Smooth muscle cell (in vitro differentiated cells): ENCODE data around the gene USE1. TPM values are rescaled to one million over a fixed set of nuclear protein-coding genes. Genes with fewer than 3 reads are reported as not detected.

ENCODE experiments used
- DNase-seq: peaks from one replicate; lab custom pipeline; 2025; ENCODE audit not compliant: unreplicated experiment; lab: John Stamatoyannopoulos, UW
- H2AFZ ChIP-seq: fragments of 200-600 bp; sonication (generic); 2 replicates; pipeline ENCODE4 v1.6.0; 2016; ENCODE audit warnings: antibody characterized with exemption, low read depth, mild to moderate bottlenecking
- H3F3A ChIP-seq: fragments of 200-600 bp; sonication (generic); 2 replicates; pipeline ENCODE4 v1.6.0; 2017; ENCODE audit warnings: antibody characterized with exemption, low read depth
- H3K27ac ChIP-seq: fragments of 200-600 bp; sonication (generic); 2 replicates; pipeline ENCODE4 v1.5.1; 2016; ENCODE audit warnings: low read depth, mild to moderate bottlenecking
- H3K27me3 ChIP-seq: fragments of 200-600 bp; sonication (generic); 2 replicates; pipeline ENCODE4 v1.6.1; 2016; ENCODE audit warnings: low read depth, mild to moderate bottlenecking
- H3K36me3 ChIP-seq: fragments of 200-600 bp; sonication (generic); 2 replicates; pipeline ENCODE4 v1.5.1; 2016; ENCODE audit warnings: low read depth
- H3K4me1 ChIP-seq: fragments of 200-600 bp; sonication (generic); 2 replicates; pipeline ENCODE4 v1.5.1; 2016; ENCODE audit warnings: low read depth
- H3K4me2 ChIP-seq: fragments of 200-600 bp; sonication (generic); 2 replicates; pipeline ENCODE4 v1.6.0; 2016; ENCODE audit warnings: mild to moderate bottlenecking
- H3K4me3 ChIP-seq: fragments of 200-600 bp; sonication (generic); 2 replicates; pipeline ENCODE4 v1.5.1; 2016; ENCODE audit warnings: mild to moderate bottlenecking
- H3K79me2 ChIP-seq: fragments of 200-600 bp; sonication (generic); 2 replicates; pipeline ENCODE4 v1.6.0; 2016; ENCODE audit warnings: low read depth, mild to moderate bottlenecking
- H3K9ac ChIP-seq: fragments of 200-600 bp; sonication (generic); 2 replicates; pipeline ENCODE4 v1.6.0; 2016; ENCODE audit warnings: low read depth
- H3K9me3 ChIP-seq: fragments of 200-600 bp; sonication (generic); replicated peaks from 2 replicates; pipeline ENCODE4 v1.5.1; 2016; ENCODE audit warnings: low read depth
- H4K20me1 ChIP-seq: fragments of 200-600 bp; sonication (generic); 2 replicates; pipeline ENCODE4 v1.6.0; 2016; ENCODE audit warnings: low read depth
- WGBS: methylation state at CpG from one replicate; pipeline ENCODE4 v1.1.7; 2016; ENCODE audit warnings: low lambda C conversion rate; 5-methylcytosine and 5-hydroxymethylcytosine counted together
- polyA plus RNA-seq: library from polyadenylated mRNA; unstranded; fragments of >200 nt; fragmentation: Nextera tagmentation; extraction: Ambion mirVana; gene quantifications from 2 replicates; pipeline ENCODE4 v1.2.1, GENCODE V29; 2016
- total RNA-seq: library from RNA; depleted of rRNA; stranded (reverse); fragments of >200 nt; gene quantifications from 2 replicates; pipeline ENCODE4 v1.2.3, GENCODE V29; 2014
- TF ChIP-seq, protein P1 (sequence below): fragments of 200-600 bp; sonication (generic); IDR thresholded peaks from 2 replicates; pipeline ENCODE4 v1.5.1; 2017; ENCODE audit warnings: borderline replicate concordance, mild to moderate bottlenecking, antibody characterized with exemption; ENCODE audit not compliant: insufficient read depth, poor library complexity, severe bottlenecking

The USE1 gene
- total and polyA plus RNA-seq, 2 experiments from 2014 or later = 16.4 to 28.8 TPM

DNA sequence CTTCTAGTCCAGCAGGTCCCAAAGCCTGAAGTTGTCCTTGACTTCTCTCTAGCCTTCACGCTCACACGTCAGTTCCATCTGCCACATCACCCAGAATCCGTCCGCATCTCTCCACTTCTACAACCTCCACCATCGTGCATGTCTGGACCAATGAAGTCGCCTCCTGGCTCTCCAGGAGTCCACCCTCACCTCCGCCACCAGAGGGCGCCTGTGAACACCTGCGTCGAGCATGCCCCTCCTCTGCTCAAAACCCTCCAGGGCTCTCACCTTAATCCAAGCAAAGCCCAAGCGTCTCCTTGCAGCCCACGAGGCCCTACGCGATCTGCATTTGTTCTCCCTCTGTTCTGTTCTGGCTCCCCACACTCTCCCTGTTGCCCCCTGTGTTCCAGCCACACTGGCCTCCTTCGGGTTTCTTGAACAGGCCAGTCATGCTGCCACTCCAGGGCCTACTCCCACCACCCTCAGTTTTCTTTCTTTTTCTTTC is 45.7 kb downstream of the USE1 start:
- TF ChIP-seq, protein P1, sequence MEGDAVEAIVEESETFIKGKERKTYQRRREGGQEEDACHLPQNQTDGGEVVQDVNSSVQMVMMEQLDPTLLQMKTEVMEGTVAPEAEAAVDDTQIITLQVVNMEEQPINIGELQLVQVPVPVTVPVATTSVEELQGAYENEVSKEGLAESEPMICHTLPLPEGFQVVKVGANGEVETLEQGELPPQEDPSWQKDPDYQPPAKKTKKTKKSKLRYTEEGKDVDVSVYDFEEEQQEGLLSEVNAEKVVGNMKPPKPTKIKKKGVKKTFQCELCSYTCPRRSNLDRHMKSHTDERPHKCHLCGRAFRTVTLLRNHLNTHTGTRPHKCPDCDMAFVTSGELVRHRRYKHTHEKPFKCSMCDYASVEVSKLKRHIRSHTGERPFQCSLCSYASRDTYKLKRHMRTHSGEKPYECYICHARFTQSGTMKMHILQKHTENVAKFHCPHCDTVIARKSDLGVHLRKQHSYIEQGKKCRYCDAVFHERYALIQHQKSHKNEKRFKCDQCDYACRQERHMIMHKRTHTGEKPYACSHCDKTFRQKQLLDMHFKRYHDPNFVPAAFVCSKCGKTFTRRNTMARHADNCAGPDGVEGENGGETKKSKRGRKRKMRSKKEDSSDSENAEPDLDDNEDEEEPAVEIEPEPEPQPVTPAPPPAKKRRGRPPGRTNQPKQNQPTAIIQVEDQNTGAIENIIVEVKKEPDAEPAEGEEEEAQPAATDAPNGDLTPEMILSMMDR = peak; percentile 72
- no peaks in the 10 kb centered on the region for H3K79me2 ChIP-seq
- H3K27me3 ChIP-seq = no peaks in the 10 kb centered on the region
- H3K4me2 ChIP-seq = no peak overlapping the region
- H3K9me3 ChIP-seq = no peaks in the 10 kb centered on the region
- H3K4me3 ChIP-seq = no peak overlapping the region
- H3K4me1 ChIP-seq = no peaks in the 10 kb centered on the region
- 12% methylated on average over 15 of the region's 15 CpGs for WGBS
- H4K20me1 ChIP-seq = no peaks in the 10 kb centered on the region
- no peaks in the 10 kb centered on the region for H3K36me3 ChIP-seq
- DNase-seq = peak; percentile 7
- H2AFZ ChIP-seq = no peak overlapping the region
- no peak overlapping the region for H3K9ac ChIP-seq
- H3F3A ChIP-seq = no peaks in the 10 kb centered on the region
- no peak overlapping the region for H3K27ac ChIP-seq

DNA sequence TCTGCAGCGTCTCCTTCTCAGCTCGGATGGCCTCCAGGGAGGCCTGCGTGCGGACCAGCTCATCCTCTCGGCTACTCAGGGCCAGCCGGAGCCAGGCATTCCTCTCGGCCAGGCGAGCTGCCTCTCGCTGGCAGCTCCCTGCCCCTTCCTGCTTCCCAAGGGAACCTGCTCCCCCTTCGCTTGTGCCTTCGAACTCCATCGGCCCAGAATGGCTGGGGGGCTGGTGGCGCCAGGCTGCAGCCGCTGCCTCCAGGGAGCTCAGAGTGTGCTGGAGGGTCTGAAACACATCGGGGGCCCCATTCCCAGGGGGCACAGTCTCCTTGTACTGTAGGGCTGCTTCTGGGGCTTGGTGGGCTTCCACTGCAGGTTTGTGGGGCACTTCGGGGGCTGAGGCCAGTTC is 47.4 kb downstream of the USE1 start:
- H3K36me3 ChIP-seq = no peaks in the 10 kb centered on the region
- H3F3A ChIP-seq = no peaks in the 10 kb centered on the region
- H3K79me2 ChIP-seq = no peaks in the 10 kb centered on the region
- H4K20me1 ChIP-seq = no peaks in the 10 kb centered on the region
- H2AFZ ChIP-seq = no peak overlapping the region
- H3K4me3 ChIP-seq = no peak overlapping the region
- TF ChIP-seq, protein P1 = no peak
- WGBS = 85% methylated on average over 16 of the region's 16 CpGs
- H3K9me3 ChIP-seq = no peaks in the 10 kb centered on the region
- DNase-seq = no peak
- H3K4me1 ChIP-seq = no peaks in the 10 kb centered on the region
- H3K9ac ChIP-seq = no peak overlapping the region
- no peak overlapping the region for H3K27ac ChIP-seq
- H3K4me2 ChIP-seq = no peak overlapping the region
- H3K27me3 ChIP-seq = no peaks in the 10 kb centered on the region

DNA sequence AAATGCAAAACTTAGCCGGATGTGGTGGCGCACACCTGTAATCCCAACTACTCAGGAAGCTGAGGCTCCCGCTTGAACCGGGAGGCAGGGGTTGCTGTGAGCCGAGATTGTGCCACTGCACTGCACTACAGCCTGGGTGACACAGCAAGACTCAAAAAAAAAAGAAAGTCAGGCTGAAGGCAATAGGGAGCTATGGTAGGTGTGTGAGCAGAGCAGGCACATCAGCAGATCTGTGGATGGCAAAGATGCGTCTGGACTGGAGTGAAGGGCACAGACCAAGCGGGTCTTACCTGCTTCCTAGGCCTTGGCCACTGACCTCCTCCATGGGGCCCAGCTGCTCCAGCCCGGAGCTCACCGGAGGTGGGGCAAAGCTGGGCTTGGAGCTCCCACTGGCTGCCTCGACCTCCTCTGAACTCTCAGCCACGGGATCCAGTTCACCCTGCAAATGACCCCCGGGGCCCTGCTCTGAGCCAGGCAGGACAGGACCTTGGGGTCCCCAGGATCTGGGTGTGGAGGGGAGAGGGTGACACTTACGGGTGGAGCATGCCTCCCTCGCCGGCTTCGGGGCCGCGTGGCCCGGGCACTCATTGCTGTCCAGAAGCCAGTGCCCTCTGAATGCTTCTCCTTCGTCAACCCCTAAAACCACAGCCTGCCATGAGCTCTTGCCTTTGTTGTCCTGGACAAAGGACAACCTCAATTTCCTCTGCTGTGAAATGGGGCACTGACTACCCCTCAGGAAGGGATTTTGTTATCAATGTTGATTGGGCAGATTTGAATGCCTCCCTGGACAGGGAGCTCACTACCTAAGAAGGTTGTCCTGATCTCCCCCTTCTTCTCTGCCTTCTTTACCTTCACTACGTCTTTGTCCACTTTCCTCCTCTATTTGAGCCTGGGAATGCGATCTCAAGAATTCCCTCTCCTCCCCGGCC is 48.8 kb downstream of the USE1 start:
- WGBS = 97% methylated on average over 23 of the region's 23 CpGs
- no peak overlapping the region for H3K9ac ChIP-seq

More for the DNA sequence above, 48.8 kb downstream of the USE1 start:
- DNase-seq = no peak
- Histone ChIP-seq H3F3A (no peaks in the 10 kb centered on the region), H3K4me1 (peaks cover 4% of the 10 kb centered on the region), H4K20me1 (no peaks in the 10 kb centered on the region), H3K27ac (no peak overlapping the region), H3K4me3 (no peak overlapping the region), H3K9me3 (no peaks in the 10 kb centered on the region), H3K27me3 (no peaks in the 10 kb centered on the region), H3K36me3 (no peaks in the 10 kb centered on the region), H3K4me2 (no peak overlapping the region), H3K79me2 (peaks cover 6% of the 10 kb centered on the region), H2AFZ (no peak overlapping the region)
- TF ChIP-seq, protein P1 = no peak
